GM23338 (cell line): ENCODE results near the gene LRCH3.

Experiments used
- CTCF ChIP-seq, 2 experiments: fragments of 200-600 bp in 1 of 2; sonication (generic) in 1 of 2; conservative IDR thresholded peaks; 2 replicates each; pipeline versions ENCODE4 v1.5.1 to v1.6.1; 2016 to 2017; ENCODE audit warnings: antibody characterized with exemption in 2 of 2, low read depth in 2 of 2, mild to moderate bottlenecking in 2 of 2, moderate library complexity in 1 of 2
- EZH2phosphoT487 ChIP-seq: fragments of 200-600 bp; sonication (generic); IDR thresholded peaks from one replicate; pipeline ENCODE4 v1.8.1; 2018; ENCODE audit warnings: antibody characterized with exemption; ENCODE audit not compliant: unreplicated experiment
- POLR2AphosphoS5 ChIP-seq: IDR thresholded peaks from 2 replicates; pipeline ENCODE4 v1.6.1; 2016; ENCODE audit warnings: antibody characterized with exemption, low read depth

GRCh38 chr3:197830308-197830966 is 39.4 kb downstream of the LRCH3 start:
- no peak for TF ChIP-seq CTCF (conservative IDR thresholded peaks at IDR 0.05; ENCODE audit: low read depth in 2 of 2)
- TF ChIP-seq EZH2phosphoT487, result no peak
- TF ChIP-seq POLR2AphosphoS5, result no peak
